GM19455 (cell line): Measurements from ENCODE around the gene TPST2.

Experiments used
- ATAC-seq: cut with Tn5 transposase; IDR thresholded peaks from one replicate; pipeline ENCODE4 v1.9.1; 2021; ENCODE audit not compliant: unreplicated experiment

The TPST2 gene

DNA sequence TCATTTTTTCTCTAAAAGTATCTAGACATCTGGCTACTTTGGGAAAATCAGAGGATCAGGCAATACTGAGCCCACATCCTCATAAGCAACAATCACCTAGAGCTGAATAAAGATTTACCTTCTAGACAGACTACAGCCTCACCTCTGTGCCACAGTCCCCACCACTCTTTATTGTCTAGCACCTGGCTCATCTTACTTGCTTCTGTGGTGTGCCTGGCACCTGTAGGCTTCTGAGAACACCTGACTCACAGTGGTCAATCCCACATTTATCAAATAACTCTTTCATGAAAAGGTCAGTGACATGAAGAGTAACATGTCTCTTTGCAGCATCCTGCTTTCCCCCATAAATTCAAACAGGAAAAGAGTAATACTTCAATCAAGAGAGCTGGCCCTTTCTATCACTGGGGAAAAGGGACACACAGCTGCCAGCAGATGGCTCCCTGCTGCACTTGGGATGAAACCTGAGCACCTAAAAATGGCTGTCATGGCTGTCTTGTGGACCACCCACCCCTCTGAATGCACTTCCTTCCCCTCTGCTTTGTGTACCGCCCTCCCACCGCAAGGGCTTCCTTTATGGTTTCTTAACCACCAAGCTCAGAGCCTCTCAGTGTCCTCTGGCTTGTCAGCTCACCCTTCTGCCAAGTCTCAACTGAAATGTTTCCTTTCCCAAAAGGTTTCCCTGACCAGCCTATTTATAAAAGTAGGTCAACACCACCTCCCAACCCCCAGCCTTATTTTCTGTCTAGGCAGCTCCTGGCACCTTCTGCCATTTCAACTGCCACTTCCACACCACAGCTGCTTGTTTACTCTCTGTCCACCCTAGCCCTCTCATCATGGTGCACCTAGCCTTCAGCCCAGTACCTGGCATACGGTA, 87.0 kb downstream of the TPST2 start:
- no peak for ATAC-seq

GRCh38 chr22:26501996-26502395, 87.9 kb downstream of the TPST2 start:
- no peak for ATAC-seq

GRCh38 chr22:26499188-26499703, 90.7 kb downstream of the TPST2 start:
- ATAC-seq: no peak

GRCh38 chr22:26496456-26496855, 93.5 kb downstream of the TPST2 start:
- no peak for ATAC-seq

- no peak for ATAC-seq
These were observed 95.4 kb downstream of the TPST2 start for GRCh38 chr22:26494506-26494905.

DNA sequence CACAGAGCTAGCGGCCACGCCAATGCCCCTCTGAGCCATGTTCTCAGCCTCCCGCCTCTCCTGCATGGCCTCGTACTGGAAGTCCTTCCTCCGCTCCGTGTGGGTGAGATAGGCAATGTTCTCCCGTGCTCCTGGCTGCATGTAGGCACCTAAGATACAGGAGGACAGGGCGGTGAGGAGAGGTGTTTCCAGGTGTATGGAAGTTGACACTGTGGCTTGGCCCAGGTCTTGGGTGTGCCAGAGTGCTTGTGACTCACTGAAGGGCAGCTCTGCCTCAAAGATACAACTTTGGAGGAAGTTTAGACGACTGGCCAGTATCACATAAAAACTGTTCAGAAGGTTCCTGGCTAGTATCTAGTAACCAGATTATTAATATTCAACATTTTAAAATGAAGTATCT, 97.7 kb downstream of the TPST2 start:
- no peak for ATAC-seq

DNA sequence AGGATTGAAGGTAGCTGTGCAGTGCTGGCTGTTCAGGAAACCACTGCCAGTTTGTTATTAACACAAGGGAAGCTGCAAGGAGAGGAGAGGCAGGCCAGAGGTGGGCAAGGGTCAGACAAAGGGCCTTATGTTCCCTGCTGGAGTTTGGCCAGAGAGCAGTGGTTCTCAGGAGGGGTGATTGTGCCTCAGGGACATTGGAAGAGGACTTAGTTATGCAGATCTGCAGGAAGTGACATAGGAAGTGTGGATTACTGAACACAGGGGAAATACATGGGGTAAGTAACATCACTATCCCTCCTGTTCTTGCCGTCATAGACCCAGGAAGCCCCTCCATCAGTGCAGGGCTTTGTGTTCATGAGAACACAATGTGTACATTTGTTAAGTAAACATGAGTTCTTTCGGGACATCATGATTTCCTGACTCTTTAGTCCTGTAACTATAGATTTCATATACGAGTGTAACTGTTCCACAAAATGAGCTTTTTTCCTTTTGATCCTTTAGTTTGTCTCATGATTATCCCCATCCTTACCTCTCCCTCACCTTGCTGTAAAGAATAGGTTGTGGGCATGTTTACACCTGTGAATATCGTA, 100.4 kb downstream of the TPST2 start:
- ATAC-seq: no peak

DNA sequence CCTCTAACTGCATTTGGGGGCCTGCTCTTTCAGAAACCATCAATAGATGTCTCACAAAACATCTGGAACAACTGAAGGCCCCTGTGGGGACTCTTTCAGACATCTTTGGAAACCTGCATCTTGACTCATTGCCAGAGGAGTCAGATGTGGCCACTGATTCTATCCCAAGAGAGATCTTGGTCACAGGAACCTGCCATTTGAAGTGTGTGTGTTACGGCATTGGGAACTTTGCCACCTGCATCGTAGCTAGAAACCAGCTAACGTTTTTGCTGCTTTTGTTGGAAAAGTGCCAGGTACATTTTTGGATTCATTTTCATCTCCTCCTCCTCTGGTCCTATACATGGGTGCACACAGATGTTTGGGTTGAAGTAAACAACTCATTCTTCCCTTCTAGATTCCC, 101.9 kb downstream of the TPST2 start:
- ATAC-seq: no peak

DNA sequence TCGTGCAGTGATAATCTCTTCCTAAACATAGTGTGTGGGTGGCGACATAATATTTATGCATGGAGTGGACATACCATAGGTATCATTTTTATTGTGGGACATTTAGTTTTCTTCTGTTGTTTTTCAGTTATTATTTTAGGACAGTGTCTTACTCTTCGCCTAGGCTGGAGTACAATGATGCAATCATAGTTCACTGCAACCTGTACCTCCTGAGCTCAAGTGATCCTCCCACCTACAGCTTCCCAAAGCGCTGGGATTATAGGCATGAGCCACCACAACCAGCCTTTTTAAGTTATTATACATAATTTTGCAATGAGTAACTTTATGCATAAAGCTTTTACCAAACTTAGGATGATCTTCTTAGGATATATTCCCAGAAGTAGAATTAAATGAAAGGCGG, 103.5 kb downstream of the TPST2 start:
- ATAC-seq: no peak

GRCh38 chr22:26485806-26486390, 104.0 kb downstream of the TPST2 start:
- no peak for ATAC-seq

DNA sequence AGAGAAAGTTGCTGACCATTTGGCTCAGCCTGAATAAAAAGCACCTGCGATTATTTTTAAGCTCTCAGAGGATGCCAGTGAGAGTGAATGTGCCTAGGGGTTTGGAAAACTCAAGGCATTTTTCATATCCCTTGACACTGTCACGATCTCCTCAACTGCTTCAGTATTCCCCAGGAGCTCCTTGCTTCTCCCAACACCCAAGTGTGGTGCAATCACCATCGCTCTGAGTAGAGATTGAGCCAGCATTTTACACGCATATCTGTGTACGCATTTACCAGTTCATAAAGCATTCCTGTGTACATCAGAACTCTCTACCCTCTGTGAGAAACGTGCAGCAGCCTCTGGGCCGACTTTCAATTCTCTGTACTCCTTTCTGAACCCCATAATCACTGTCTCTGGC, 104.9 kb downstream of the TPST2 start:
- ATAC-seq: no peak

DNA sequence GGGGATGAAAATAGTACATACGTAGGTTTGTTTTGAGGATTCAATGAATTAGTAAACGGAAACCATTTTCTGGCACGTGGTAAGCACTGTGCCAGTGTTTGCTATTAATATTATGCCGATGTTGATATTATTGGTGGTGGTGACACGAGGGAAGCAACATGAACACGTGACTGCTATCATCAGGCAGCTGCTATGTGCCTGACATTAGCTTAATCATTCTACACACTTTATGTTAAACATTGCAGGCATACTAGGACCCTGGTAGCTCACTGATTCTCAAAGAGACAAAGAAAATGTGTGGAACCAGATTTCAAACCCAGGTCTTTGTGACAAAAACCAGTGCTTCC, 105.6 kb downstream of the TPST2 start:
- no peak for ATAC-seq

- peak; percentile 76 for ATAC-seq
These were observed 106.2 kb downstream of the TPST2 start, which contains the start of the genes HPS4 and SRRD for GRCh38 chr22:26483439-26484359. HPS4 (minus strand) TSS chr22:26483783; CDS start chr22:26481762, 2,021 bp downstream. SRRD (plus strand) TSS chr22:26483877; CDS start chr22:26483891, 14 bp downstream.

DNA sequence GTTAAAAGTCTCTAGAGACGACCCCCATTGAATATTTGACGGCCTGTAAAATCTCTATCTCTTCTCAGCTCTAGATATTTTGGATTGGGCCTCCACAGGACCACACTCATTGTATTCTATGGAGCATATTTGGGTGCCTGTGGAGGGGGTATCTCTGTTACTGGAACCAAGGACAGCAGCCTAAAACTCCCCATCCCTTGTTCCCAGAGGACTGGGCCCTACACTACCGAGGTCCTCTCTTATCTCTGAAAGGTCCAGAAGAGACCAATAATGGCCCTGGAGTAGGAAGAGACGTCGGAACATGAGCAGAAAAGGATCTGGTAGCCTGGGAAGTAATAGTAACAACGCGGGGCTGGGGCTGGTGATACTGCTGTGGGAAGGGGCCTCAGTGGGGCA, 106.9 kb downstream of the TPST2 start:
- ATAC-seq: no peak

- ATAC-seq: no peak
These were observed 107.8 kb downstream of the TPST2 start for GRCh38 chr22:26482161-26482560.

GRCh38 chr22:26481694-26482093, 108.2 kb downstream of the TPST2 start:
- no peak for ATAC-seq

DNA sequence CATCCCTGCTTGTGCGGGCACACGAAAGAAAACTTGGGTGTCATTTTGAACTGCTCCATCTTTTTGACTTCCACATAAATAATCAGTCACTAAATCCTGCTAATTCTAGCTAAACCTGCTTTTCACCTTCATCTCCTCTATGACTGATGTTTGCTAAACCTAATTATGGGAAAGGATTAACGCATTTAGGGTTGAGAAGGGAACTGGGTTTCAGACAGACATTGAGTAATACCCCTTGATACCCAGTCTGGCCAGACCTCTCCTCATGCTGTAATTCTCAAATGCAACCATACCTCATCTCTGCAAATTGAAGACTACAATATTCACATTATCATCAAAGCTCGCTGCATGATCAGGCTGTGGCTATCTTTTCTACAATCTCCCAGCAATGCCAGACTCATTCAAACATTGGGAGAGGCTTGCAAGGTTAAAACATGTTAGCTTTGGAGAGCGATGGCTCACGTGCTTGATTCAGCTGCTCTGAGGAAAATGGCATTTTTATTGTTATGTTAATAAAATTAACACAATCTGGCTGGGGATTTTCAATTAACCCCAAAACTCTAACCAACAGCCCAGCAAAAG, 108.7 kb downstream of the TPST2 start:
- ATAC-seq: no peak

DNA sequence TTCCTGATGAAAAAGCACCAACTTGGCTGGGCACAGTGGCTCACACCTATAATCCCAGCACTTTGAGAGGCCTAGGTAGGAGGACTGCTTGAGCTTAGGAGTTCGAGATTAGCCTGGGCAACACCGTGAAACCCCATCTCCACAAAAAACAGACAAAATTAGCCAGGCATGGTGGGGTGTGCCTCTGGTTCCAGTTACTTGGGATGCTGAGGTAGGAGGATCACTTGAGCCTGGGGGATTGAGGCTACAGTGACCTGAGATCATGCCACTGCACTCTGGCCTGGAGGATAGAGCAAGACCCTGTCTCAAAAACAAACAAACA, 109.4 kb downstream of the TPST2 start:
- ATAC-seq: no peak

DNA sequence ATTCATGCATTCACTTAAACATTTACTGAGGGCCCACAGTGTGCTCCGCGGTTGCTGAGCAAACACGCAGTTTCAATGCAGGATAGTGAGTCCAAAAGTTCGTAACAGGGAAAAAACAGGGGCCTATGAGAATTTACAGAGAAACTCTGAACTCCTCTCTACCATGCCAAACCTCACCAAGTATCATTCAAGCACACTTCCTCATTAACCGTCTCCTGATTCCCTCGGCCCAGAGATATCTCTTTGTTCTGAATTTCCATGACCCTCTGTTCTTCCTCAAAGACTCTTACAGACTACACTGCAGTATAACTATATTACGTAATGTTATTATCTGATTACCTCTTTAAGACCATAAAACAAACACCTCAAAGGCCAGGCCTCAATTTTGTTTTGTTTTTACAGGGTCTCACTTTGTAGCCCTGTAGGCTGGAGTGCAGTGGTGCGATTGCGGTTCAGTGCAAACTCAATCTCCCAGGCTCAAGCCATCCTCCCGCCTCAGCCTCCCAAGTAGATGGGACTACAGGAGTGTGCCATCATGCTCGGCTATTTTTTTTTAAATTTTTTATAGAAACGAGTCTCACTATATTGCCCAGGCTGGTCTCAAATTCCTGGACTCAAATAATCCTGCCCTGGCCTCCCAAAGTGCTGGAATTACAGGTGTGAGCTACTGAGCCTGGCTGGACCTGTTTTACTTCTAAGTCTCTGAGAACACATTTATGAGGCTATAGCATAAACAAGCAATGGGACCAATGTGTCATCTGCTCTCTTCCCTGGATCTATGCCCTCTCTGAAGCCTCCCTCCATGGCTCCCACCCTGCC, 109.9 kb downstream of the TPST2 start:
- ATAC-seq: no peak
